ENCODE results near the gene STC2.

GRCh38 chr5:173291722-173292658 is 36.2 kb downstream of the STC2 start:
- TF ChIP-seq CBX5 (IDR thresholded peaks at IDR 0.05; ENCODE audit: low read depth) (no peak), POLR2A (IDR thresholded peaks at IDR 0.05; ENCODE audit: low read depth, low read length) (no peak), ZBTB4 (CRISPR knock-in tag; IDR thresholded peaks at IDR 0.05) (no peak), EP300 (IDR thresholded peaks at IDR 0.05; ENCODE audit: borderline replicate concordance in 1 of 2, control insufficient read depth in 1 of 2, low read depth in 2 of 2, low read length in 2 of 2) (0 out of 4 replicates have a peak, but pooled peaks of 1 of the 2 experiments have one; percentile 12), TCF3 (IDR thresholded peaks at IDR 0.05; ENCODE audit: borderline replicate concordance, insufficient read depth, low read depth, low read length) (no peak), POLR2AphosphoS2 (IDR thresholded peaks at IDR 0.05; ENCODE audit: low read depth, low read length) (no peak), JUND (IDR thresholded peaks at IDR 0.05; ENCODE audit: low read depth, low read length) (no peak)
- TF ChIP-seq, protein P1, sequence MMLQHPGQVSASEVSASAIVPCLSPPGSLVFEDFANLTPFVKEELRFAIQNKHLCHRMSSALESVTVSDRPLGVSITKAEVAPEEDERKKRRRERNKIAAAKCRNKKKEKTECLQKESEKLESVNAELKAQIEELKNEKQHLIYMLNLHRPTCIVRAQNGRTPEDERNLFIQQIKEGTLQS (IDR thresholded peaks at IDR 0.05; ENCODE audit: borderline replicate concordance, extremely low read depth, low read depth, low read length): no peak

Data from GM12878 (cell line).